Measurements from ENCODE around the gene SAMD4A. TPM values are rescaled to one million over a fixed set of nuclear protein-coding genes. Genes with fewer than 3 reads are reported as not detected.

Gene SAMD4A
- polyA plus RNA-seq, 10 donors = 50.6 to 73.8 (median 59.9) TPM

DNA sequence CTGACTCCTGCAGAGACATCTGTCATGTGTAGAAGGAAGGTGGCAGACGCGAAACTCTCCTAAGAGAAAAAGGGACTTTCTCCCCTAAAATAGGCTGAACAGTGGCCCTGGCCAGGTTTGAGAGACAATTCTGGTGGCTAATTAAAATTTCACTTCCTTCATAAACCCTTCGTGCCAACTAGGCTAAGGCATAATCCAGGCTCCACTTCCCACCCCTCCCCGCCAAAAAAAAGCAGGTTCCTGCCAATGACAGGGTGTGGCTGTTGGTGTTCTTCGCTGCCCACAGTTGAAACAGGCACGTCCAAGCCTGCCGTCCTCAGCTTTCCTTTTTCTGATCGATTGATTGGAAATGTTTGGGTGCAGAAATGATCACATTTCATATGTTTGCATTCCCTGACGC lies 191.1 kb downstream of the SAMD4A start:
- DNase-seq = no peak

DNA sequence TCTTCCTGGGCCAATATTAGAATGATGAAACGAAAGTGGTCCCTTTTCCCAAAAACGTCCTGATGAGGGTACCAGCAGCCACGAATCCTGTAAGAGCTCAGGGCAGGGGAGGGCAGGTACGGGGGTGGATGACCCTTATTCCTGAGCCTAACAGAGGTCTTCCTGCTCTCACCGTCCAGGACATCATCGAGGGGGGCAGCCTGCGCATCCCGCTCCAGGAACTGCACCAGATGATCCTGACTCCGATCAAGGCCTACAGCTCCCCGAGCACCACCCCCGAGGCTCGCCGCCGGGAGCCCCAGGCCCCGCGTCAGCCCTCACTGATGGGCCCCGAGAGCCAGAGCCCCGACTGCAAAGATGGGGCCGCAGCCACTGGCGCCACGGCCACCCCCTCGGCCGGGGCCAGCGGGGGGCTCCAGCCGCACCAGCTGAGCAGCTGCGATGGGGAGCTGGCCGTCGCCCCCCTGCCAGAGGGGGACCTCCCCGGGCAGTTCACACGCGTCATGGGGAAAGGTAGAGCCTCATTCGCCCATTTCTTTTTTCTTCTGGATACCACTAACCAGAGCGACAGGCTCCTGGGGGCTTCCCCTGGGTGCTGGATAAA lies 193.2 kb downstream of the SAMD4A start:
- DNase-seq = no peak

DNA sequence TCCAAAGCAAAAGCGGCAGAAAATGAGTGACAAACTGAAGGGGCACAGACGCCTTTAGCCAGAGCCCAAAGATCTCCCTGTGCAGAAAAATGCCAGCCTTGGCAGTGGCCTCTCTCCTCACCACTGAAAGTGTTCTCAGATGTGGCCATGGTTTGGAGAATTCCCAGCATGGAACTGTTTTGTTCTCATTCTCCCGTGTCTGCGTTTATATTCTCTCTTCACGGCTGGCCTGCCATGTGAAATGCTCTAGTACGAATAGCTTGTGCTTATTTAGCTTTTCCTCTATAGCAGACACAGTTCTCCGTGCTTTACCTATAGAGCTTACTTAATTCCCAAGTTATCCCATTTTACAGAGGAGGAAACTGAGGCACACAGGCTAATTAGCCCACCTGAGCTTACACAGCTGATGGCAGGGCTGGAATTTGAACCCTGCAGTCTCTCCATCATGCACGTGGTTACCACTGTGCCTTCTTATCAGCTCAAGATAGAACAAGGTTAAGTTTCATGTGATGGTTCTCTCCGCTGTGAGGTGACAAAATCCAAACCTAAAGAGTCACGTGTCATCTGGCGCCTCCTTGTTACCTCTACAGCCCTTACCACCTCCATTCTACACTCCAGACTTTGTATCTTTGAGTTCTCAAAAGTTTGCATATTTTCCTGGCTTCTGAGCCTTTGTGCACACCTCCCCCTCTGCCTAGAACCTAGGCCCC lies 194.1 kb downstream of the SAMD4A start:
- no peak for DNase-seq

DNA sequence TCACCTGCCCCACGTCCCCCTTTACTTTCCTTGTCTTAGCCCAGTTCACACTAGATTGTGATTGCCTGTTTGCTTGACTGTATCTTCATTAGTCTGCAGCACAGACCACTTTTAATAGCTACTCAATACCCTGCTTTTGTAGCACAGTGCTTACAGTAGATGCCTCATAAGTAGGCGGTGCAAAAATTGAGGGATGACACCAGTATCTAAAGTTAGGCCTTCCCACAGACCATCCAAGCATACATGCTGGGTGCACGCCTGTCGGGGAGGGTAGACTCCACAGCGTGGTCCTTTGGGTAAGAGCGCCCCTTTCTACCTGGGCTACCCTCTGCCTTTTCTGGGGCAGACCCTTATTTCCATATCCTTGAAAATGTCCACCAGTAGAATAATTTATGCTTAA lies 194.9 kb downstream of the SAMD4A start:
- no peak for DNase-seq

DNA sequence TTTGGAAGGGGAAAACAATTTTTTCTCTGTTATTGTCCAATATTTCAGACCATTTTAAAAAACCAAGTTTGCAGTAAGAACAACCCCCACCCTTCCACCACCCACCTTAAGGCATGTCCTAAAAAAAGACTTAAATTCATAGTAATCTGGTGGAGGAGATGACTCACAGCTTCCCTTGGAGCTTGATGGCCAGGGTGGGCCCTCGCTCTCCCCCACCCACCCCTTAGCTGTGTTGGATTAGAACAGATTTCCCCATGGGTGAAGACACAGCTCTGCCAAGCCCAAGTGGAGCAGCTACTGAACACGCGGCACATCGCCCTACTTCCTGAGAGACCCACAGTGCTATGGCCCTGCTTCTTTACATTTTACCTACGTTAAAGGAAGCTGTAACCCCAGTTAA lies 195.4 kb downstream of the SAMD4A start:
- no peak for DNase-seq

DNA sequence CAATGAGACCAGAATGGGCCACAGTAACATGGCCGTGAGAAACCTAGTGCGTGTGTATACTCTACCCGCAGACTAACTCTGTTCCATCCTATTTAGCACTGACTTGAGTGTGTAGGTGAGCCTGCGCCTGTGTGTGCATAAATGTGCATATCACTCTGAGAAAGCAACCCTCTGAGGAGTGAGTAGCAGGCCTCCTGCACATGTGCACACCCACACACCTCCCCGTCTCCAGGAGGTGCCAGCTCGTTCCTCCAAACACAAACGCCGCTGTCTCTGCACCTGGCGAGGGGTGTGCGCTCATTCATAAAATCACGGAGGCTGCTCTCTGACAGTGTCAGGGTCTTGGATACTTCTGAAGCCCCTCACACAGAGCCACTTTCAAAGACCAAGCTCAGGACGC lies 196.8 kb downstream of the SAMD4A start:
- no peak for DNase-seq

DNA sequence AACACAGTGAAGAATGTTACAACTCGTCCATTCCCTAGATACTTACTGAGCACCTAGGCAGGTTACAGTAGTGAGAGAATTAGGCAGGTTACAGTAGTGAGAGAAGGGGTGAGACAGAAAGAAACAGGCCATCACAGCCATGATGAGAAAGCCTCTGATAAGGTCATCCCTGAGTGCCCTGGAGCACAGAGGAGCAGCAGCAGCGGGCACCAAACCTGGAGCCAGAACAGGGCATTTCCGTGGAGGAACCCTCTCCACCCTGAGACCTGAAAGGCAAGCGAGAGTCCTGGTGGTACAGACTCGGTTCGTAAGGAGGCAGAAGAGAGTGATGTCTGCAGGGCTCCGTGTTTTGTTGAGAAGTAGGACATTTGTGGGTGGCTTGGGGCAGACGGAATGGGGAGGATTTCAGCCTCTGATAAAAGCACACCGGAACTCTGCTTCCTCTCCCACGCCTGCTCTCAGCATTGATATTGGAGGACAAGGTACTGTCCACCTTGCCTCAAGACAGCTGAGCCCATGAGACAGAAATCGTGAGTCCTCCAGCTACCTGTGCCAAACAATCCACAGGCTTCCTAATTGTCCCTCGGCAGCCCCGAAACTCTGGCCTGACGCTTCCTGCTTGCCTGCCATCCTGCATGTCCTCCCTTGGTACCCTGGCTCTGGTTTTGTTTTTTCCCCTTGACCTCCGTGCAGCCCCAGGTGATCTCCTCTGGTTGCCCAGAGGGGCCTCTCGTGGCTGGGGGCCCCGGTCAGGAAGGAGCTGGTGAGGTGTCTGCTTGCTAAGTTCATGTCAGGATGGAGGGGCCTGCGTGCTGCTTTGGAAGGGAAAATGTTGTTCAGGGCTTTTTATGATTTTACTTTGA lies 199.6 kb downstream of the SAMD4A start:
- no peak for DNase-seq

DNA sequence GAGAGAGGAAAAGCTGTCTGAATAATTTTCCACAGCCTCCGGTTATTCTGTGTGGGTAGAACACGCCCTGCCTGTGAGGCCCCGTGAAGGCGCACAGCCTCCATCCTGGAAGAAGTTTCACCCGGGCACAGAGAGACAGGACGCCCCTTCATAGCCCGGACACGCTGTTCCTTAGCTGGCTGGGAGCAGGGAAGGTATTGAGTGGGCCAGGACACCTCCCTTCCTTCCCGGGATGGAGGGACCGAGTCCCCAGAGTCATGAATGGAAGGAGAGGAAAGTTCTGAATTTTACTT lies 200.2 kb downstream of the SAMD4A start:
- no peak for DNase-seq

DNA sequence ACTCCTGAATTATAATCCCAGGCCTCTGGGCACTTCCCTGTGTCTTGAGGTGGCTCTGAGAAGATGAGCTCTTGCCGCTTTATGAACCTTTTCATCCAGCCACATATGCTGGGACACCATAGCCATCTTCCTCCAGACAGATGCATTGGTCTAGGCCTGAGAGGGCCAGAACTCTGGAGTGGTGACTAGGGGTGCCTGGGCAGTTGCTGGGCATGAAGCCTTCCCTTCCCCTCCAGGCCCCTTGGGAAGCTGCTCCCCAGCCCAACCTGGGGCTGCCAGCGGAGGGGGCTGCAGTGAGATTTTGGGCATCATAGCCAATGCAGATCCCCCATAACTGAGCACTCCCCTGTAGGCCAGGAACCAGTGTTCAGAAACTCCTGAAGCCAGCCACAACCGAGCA lies 200.5 kb downstream of the SAMD4A start:
- DNase-seq = no peak

DNA sequence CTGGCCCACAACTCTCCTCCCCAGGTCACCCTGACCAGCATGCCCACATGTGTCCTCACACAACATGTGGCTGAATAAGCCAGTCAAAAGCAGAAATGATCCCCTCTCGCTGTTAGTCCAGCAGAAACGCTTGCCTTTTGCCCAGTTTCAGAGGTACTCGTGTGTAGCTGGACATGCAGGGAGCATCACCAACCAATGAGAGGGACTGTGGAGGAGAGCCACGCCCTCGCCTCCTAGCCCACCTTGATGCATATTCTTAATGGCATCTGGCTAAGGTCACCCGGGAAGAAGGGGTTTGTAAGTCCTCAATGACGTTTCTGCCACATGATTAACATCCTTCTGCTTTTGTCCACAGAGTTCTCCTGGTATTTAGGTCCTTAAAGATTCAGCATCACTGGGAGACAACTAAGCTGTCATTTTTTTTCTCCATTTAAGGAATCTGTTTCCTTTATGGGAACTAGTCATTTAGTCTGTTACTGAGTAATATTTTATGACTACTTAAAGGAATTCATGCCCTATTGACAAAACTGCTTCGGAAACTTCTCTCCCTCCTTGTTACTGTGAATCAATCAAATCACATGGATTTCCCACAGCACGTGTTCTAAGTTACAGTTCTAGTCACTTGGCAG lies 201.7 kb downstream of the SAMD4A start:
- DNase-seq = no peak

DNA sequence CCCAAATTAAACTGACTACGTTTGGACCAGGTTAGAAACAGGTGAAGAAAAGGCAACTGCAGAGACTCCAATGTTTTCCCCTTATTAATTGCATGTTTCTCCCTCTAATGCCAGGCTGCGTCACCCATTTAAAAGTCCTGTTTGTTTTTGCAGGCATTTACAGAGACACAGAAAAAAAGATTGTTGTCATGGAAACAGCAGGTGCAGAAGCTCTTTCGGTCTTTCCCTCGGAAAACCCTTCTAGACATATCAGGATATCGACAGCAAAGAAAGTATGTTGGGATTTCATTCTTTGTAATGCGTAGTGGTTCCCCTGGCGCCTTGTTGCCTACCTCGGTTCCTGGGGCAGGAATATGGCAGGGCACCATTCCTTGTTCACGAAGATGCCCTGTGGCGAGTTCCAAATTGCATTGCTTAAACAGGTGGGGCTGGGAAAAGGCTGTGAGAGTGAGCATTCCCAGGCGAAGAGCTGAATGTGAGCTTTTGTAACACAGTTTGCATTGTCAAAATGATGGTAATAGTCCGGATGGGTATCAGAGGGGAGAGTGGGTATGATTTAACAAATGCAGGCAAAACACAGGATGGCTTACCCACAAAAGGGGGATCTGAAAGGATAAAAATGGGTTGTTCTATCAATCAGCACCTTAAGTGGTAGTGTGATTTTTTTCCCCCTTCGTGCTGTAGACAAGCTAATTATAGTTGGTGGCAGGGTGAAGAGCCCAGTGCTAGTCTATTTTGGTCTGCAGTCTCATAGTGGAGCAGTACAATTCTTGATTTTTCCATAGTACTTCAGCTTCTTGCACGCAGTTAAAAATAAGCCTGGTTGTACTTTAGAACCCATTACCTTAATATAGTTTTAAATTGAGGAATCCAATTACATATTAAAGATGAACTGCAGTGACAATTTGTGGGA lies 203.3 kb downstream of the SAMD4A start:
- no peak for DNase-seq

DNA sequence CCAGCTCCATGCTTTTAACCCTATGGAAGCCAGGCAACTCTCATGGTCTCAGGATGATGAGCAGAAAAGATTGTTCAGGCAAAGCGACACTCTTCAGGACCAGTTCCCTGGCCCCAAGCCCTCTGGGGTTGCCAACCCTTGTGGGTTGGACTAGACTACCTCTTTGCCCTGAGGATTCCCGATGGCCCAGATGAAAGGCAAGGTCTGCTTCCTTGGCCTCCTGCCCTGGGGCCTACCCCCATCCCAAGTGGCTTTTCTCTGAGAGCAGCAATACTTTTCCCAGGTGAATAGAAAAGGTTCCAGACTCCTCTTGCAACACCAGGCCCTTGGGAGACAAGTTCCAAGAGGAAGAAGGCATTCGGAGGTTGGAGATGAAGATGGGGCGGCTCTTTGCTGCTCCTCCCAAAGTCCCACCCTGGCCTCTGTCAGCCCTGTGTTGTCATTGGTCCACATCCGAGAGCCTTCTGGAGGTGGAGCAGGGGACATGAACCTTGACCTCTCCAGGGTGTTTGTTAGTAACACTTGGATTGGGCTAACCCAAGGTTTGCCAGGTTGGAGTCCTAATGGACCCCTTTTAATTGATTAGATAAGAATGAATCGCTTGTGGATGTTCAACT lies 204.6 kb downstream of the SAMD4A start:
- DNase-seq = no peak

DNA sequence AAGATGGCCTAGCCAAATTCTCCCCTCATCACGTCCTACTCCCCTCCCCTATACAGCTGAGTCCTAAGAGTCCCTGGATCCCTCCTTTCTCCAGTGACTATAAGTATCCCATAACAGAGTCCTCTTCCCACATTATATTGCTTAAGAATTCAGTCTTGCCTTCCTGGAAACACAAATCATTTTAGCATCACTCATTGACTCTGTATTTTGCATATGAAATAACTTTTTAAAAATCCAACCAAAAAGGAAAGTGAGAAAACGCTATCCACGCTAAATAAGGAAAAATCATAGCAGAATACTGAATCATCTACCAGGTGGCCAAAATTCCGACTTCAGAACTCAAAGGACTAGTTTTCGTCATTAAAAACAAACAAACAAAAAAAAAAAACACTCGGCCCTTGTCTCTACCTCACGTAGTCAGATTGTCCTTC lies 205.5 kb downstream of the SAMD4A start:
- DNase-seq = no peak

DNA sequence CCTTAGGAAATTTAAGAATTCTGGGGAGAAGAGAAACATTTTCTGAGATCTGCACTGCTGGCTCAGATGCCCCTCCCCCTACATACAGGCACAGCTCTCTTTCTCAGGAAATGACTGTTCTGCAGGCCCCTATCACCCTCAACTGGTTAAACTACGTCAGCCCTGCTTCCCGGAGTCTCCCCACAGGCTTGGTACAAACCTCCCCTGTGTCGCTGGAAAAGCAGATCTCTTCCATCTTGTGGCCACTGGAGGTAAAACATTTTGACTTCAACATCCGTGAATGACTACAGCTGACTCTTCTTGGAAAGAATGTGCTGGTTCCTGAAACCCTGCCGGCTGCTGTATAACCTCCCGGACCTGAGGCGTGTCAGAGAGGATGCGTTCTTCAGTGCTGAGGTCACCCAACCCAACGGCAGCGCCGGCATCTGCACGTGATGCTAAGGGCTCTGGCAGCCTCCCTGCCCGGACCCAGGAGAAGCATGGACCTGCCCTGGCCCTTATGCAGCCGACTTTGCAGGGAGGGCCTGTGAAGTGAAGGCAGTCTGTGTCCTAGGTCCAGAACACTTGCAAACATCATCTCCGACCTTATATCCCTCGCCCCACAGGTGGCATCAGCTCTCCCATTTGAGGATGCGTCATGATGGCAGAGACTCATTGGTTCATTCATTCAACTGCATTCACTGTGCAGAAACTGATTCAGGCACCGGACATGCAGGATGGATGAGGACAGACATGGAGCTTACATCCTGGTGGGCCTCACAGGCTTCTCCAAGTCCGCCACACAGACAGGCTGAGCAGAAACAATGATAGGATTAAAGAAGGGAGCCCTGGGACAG lies 206.5 kb downstream of the SAMD4A start:
- DNase-seq = peak; percentile 92 to 99 (median 96)

DNA sequence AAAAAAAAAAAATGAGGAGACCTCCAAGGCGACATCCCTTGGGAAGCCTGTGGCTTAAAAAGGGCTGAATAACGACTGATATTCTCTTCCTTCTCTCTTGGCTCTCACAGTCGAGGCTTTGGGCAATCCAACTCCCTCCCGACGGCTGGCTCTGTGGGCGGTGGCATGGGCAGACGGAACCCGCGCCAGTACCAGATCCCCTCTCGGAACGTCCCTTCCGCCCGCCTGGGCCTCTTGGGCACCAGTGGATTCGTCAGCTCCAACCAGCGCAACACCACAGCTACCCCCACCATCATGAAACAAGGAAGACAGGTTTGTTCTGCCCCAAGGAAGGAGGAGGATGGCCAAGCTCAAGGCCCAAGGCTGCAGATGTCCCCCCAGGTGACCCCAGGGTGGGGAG lies 207.9 kb downstream of the SAMD4A start:
- no peak for DNase-seq

DNA sequence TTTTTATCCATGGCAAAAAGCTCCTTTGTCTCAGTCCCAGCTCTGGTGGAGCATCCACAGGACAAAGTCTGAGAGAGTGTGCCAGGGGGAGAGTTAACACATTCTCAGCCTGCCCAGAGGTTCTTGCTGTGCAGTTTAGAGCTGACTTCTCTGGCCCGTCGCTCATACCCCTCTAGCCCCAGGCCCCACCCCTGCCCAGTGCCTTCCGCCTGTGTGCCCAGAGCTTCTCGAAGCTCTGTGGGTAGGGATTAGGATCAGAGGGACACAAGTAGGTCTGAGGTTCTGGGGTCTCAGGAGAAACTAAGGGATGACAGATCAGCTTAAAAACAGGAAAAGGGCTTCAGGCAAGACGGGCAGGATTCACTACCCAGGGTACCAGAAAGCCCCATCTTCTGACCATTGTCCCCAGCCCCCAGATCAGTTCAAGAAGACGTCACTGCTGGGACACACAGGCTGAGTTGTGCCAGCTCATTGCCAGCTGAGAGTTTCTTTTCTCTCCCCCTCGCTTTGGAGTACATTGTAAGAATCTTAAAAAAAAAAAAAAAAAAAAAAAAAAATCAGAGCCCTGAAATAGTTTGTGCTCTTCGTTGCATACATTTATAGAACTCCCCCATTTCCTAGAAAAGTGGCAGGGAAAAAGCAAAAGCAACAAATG lies 208.7 kb downstream of the SAMD4A start:
- no peak for DNase-seq

DNA sequence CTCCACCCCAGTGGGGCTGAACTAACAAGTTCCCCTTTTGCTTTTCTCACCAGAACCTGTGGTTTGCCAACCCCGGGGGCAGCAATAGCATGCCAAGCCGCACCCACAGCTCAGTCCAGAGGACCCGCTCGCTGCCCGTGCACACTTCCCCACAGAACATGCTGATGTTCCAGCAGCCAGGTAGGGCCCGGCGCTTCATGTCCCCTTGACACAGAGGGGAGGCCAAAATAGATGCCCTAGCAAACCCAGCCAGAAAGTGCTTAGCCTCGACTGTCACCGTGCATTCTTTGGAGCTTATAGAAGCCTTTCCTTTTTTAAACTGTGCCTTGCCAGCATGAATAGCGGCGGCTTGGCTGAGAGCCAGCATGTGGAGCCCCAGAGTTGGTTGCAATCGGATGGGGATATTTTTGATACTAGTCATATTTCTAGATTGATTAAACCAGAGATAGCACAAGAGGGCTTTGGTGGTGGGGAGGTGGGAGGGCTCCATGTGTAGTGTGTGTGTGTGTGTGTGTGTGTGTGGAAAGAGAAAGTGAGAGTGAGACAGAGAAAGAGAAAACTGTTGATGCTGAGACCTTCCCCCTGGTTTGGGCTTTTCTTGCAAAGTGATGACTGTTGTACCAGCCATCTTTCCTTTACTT lies 209.6 kb downstream of the SAMD4A start:
- DNase-seq = peak in 2 of 3 donors; percentile 50 to 78

DNA sequence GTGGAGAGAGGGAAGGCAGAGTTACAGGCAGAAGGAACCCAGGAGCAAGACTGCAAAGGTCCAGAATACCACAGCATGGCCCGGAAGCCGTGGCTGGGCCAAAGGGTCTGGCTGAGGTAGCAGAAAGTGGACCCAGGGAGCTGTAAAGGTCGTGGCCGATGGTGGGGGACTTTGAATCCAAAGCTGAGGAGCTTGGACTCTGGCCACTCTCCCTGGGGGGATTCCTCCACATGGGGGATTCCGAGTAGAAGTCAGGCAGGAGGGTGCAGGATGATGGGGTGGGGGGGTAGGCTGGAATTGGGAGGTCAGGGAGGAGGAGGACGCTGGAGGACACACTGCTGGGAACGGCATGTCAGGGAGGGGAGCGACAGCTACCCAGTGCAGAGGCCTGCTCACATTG lies 210.5 kb downstream of the SAMD4A start:
- DNase-seq = no peak

Data from muscle of back (tissue), 11 donors.